GM21526 (cell line): ENCODE data around the gene CPM.

Experiments
- ATAC-seq: cut with Tn5 transposase; IDR thresholded peaks from one replicate; pipeline ENCODE4 v1.9.1; 2021; ENCODE audit warnings: moderate library complexity; ENCODE audit not compliant: unreplicated experiment, low FRiP score

CPM gene

GRCh38 chr12:68910128-68910527, 22.8 kb downstream of the CPM start:
- no peak for ATAC-seq

DNA sequence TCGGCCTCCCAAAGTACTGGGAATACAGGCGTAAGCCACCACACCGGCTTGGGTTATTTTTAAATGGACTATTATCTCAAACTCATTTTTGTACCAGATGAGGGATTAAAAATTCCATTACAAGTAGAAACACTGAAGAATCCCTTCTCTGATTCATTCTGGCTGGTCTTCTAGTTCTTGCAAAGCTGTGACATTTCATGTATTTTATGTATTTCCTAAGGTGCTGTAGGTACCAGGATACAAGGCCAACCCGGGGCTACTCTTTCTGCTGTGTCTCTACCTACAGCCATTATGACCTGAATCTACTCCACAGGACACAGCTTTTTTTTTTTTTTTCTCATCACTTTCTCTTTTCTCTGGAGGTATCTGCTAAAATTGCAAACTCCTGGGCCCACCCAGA, 24.9 kb downstream of the CPM start:
- no peak for ATAC-seq

- no peak for ATAC-seq
These were observed 27.2 kb downstream of the CPM start for GRCh38 chr12:68905733-68906132.

DNA sequence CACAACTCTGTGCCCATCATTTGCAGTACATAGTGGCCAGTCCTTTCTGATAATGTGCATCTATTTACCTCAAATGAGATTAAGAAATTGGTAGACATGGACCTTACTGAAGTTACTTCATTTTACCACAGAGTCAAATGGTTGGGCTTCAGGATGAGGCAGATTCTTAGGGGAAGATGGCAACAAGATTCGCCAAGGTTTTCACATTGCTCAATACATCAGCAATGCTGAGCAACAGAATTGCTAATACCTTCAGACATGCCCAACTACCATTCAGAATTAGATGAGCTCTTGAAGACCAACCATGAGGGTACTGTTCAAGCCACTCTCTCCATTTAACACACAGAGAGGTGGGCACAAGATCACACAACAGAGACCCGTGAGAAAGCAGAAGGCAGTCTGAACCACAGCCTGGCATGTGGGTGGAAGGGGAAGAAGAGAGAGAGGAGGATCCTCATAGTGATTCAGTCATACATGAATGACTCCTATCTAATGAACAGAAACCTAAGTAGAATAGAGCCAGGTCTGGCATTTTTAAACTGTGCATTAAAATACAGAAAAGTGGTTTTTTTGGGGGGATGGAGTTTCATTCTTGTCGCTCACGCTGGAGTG, 28.5 kb downstream of the CPM start:
- no peak for ATAC-seq

DNA sequence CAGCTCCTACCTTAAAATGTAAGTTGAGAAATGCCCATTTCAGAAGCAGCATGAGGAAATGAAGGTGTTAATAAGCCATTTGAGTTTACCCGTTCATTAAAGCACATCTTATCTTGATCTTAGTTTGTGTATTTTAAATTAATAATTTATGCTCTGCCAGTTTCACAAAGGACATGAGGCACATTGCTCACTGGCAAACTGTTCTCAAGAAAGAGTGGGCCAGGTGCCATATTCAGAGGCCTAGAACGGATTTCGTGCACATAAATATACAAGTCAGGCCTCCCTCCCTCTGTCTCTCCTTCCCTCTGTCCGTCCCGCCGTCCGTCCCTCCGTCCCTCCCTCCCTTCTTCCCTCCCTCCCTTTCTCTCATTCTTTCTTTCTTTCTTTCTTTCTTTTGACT, 29.5 kb downstream of the CPM start:
- ATAC-seq = no peak

- no peak for ATAC-seq
These were observed 31.4 kb downstream of the CPM start for GRCh38 chr12:68901551-68901950.

DNA sequence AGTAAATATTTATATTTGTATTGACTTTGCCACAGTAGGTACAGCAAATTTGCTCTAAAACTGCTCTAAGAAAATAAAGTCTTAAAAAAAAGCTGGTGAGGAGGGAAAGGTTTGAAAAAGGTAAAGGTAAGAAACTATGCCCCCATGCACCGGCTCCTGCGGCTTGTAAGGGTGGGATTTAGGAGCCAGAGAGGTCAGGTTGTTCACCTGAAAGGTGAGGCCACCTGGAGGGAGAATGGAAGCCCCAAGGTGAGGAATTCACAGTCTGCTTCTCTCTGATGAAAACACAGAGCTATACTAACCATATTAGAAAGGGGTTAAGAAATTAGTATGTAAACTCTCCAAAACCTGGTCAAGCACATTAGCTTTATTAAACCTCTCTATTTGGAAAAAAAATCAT, 31.8 kb downstream of the CPM start:
- ATAC-seq = no peak

DNA sequence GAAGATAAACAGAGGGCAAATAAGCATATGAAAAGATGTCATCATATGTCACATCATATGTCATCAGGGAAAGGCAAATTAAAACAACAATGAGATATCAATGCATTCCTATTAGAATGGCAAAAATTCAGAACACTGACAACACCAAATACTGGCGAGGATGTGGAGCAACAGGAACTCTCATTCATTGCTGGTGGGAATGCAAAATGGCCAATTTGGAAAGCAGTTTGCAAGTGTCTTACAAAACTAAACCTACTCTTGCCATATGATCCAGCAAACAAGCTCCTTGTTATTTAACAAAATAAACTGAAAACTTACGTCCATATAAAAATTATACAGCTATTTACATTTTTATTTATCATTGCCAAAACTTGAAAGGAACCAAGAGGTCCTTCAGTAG, 32.7 kb downstream of the CPM start:
- no peak for ATAC-seq

DNA sequence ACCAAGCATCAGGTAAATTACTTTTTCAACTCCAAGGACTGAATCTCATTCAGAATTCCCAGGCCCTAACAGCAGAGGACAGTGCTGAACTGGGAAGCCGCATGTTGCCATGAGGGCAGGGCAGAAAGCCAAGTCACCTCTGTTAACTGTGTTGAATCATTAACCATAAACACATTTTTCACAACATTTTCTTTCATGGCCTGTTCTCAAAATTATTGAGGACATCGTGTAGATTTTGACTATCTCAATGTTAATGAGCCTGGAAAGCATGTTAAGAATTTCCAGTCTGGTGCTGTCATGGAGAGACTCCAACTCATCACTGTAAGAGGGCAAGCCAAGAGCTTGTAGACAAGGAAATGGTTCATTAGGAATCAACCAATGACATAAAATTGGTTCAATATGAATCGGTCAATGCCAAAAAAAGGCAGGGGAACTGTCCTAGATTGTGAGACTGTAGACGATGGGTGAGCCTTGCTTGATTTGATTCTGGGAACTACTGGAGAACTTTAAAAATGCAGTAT, 33.7 kb downstream of the CPM start:
- ATAC-seq = no peak

DNA sequence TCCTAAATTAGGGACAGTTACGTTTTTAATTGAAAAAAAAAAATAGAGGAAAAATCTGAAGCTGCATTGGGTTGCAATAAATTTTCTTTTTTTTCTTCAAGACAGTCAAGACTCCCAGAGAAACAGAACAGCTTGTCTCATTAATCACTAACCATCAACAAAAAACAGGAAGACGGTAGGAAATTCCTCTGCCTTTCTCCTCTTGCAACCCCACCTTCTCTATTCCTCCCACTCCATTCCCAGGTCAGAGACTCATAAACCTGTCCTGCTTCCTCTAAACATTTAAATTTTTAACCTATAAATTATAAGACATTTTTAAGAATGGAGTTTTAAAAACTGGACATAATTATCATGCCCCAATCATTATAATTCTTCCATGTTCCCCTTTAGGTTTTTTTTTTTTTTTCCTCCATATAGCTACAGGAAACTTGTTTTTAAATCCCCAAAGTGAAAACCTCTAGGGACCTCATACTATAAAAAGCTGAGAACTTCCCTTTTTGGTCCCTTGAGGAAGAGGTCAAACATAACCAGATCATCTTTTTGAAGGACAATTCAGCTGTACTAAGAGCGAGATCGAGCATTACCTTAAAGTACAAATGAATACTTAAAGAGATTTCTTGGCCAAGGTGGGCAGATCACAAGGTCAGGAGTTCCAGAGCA, 36.0 kb downstream of the CPM start:
- no peak for ATAC-seq

- no peak for ATAC-seq
These were observed 38.6 kb downstream of the CPM start for GRCh38 chr12:68894276-68894855.

DNA sequence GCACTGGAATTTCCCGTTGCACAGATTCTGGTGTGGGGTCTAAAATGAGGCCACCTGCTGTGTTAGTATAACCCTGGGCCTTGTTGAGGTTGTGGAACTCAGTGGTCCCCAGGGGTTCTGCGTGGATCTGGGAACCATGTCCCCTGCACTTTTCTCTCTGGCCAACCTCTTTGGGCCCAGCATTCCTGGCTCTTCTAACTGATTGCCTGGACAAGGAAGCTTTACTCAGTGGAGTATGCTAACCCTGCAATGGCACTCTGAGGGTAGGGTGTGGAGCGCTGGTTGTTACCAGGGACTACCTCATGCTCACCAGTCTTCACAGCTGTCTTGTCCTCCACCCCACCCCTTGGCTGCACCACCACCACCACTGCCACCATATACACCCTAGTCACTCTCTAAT, 39.2 kb downstream of the CPM start:
- ATAC-seq = no peak

- ATAC-seq = no peak
These were observed 39.8 kb downstream of the CPM start for GRCh38 chr12:68893201-68893600.

GRCh38 chr12:68891141-68891540, 41.8 kb downstream of the CPM start:
- no peak for ATAC-seq

- no peak for ATAC-seq
These were observed 42.3 kb downstream of the CPM start for GRCh38 chr12:68890701-68891113.

GRCh38 chr12:68888243-68888642, 44.7 kb downstream of the CPM start:
- ATAC-seq = no peak

GRCh38 chr12:68887641-68888040, 45.3 kb downstream of the CPM start:
- no peak for ATAC-seq

DNA sequence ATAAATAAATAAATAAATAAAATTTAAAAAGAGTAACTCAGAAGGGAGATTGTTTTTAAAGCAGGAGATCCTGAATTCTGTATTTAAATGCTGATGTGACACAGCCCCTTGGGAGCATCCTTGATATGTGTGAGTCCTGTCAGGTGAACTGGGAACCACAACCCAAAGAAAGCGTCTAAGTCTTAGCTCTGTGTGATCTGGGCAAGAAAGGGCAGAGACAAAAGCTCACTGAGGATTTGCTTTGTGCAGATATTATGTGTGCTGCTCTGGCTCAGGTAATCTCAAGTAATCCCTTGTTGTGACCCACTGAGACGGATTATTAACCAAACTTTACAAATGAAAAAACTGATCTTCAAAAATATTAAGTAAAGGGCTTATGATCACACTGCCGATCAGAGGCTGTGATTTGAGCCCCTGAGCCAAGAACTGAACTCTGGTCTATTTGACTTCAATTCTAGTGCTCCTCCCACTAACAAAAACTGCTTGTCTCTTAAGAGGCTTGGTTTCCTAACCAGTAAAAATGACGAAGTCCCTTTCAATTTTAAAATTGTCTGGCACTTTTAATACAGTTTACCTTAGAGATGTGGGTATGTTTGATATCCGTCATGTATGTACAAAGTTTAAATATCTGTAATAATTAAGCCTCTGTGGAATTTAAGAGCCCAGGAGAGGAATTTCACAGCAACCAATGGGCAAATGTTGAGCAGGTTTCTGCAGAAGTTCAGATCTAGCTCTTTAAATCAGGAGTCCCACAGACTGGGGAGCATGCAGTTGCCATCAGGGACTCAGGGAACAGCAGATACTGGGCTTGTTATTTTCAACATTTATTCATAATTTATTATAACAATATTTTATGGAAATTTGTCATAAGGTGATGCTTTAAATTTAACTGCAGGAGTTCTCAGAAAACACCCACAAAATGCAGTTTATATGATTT, 46.1 kb downstream of the CPM start:
- no peak for ATAC-seq

- no peak for ATAC-seq
These were observed 47.6 kb downstream of the CPM start for GRCh38 chr12:68885381-68885780.

GRCh38 chr12:68884251-68884650, 48.7 kb downstream of the CPM start:
- ATAC-seq = no peak

DNA sequence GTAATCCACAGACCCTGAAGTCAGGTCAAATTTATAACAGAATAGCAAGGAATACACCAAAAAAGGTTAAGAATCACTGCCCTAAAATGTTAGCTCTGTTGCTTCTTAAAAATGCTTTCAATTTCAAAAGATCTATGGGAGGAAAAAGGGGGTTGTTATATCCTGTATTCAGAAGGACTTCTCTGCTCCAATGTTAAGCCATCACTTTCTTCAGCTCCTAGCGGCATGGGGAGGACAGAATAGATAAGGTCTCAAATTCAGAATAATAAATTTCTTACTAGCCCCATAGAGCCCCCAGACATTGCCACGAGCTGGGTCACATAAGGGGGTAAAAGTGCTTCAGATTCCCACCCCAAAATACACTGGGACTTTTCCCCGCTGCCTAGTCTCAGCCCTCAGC, 49.8 kb downstream of the CPM start:
- ATAC-seq = no peak
